Parathyroid adenoma (tissue), 2 donors: ENCODE data around the gene CD8B.

Experiments
- H2AFZ ChIP-seq: fragments of 300-600 bp; sonication (generic); one replicate; pipeline ENCODE4 v1.7.0; 2017; ENCODE audit warnings: antibody characterized with exemption, mild to moderate bottlenecking
- H3K27ac ChIP-seq: fragments of 300-600 bp; sonication (generic); one replicate; pipeline ENCODE4 v1.7.0; 2017
- H3K27me3 ChIP-seq: fragments of 300-600 bp; sonication (generic); one replicate; pipeline ENCODE4 v1.7.0; 2017; ENCODE audit warnings: low read length; ENCODE audit not compliant: control insufficient read depth, insufficient read depth
- H3K36me3 ChIP-seq: fragments of 300-600 bp; sonication (generic); one replicate; pipeline ENCODE4 v1.7.0; 2017; ENCODE audit warnings: low read length; ENCODE audit not compliant: control insufficient read depth, insufficient read depth
- H3K4me1 ChIP-seq: fragments of 300-600 bp; sonication (generic); one replicate; pipeline ENCODE4 v1.7.0; 2017; ENCODE audit warnings: control low read depth
- H3K4me2 ChIP-seq: fragments of 300-600 bp; sonication (generic); one replicate; pipeline ENCODE4 v1.7.0; 2017; ENCODE audit warnings: low read length
- H3K4me3 ChIP-seq: fragments of 300-600 bp; sonication (generic); one replicate; pipeline ENCODE4 v1.7.0; 2017; ENCODE audit warnings: low read depth, low read length
- H3K79me2 ChIP-seq: fragments of 300-600 bp; sonication (generic); one replicate; pipeline ENCODE4 v1.7.0; 2017; ENCODE audit warnings: control low read depth
- H3K9ac ChIP-seq: fragments of 300-600 bp; sonication (generic); one replicate; pipeline ENCODE4 v1.7.0; 2017; ENCODE audit warnings: mild to moderate bottlenecking
- H3K9me3 ChIP-seq: fragments of 300-600 bp; sonication (generic); one replicate; pipeline ENCODE4 v1.7.0; 2017; ENCODE audit warnings: low read length; ENCODE audit not compliant: control insufficient read depth
- CTCF ChIP-seq: fragments of 300-600 bp; sonication (generic); IDR thresholded peaks from one replicate; pipeline ENCODE4 v1.7.0; 2017; ENCODE audit warnings: antibody characterized with exemption, mild to moderate bottlenecking
- donor health status: primary hyperparathyroidism.

The CD8B gene

DNA sequence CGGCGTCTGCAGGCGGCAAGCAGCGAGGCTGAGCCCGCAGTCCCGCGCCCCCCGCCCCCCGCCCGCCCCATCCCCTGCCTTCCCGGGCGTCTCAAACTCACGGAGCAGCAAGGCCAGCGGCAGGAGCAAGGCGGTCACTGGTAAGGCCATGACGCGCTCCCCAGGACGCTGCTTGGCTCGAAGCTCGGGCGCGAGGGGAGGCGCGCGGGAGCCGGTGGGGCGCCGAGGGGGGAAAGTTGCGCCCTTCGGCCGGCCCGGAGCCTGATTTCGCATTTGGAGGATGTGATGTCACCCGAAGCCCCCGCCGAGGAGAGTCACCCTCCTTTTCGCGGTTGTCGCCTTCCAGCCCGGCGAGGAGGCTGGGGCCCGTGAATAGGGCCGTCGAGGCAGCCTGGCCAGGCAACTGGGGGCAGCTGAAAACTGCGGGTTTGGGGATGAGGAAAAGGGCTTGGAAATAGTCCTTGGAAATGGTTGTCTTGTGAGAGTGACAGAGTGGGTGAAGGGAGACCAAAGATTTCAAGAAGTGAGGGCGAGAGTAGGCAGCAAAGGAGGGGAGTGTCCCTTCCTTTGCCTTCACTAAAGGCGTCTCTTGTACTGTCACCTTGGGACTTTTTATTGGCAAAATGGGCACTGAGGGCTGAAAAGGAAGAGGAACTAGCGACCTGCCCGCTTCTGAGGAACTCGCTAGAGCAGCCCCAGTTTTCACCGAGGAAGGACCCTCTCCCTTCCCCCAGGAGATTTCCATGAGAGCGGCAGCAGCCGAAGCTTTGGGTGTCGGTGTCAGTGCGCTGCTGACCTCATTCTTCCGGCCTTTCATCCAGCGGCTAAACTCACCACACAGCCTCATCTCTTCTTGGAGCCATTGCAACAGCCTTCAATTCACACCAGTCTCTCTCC is 70.8 kb downstream of the CD8B start, which contains the start of gene CD8A:
TSS of gene CD8A (minus strand) at position 238 of the 897 bp plus-strand sequence. CDS start at position 150, 88 bp downstream.
- Histone ChIP-seq H3K79me2 (no peaks in the 10 kb centered on the region), H3K4me1 (no peaks in the 10 kb centered on the region), H3K9ac (no peak within 1 kb of the TSS), H2AFZ (peak within 1 kb of the TSS; percentile 67), H3K27me3 (peaks cover 5% of the 10 kb centered on the region), H3K36me3 (no peaks in the 10 kb centered on the region), H3K27ac (no peak within 1 kb of the TSS), H3K4me2 (peak within 1 kb of the TSS; percentile 37), H3K9me3 (no peaks in the 10 kb centered on the region), H3K4me3 (no peak within 1 kb of the TSS)
- no peak for TF ChIP-seq CTCF

DNA sequence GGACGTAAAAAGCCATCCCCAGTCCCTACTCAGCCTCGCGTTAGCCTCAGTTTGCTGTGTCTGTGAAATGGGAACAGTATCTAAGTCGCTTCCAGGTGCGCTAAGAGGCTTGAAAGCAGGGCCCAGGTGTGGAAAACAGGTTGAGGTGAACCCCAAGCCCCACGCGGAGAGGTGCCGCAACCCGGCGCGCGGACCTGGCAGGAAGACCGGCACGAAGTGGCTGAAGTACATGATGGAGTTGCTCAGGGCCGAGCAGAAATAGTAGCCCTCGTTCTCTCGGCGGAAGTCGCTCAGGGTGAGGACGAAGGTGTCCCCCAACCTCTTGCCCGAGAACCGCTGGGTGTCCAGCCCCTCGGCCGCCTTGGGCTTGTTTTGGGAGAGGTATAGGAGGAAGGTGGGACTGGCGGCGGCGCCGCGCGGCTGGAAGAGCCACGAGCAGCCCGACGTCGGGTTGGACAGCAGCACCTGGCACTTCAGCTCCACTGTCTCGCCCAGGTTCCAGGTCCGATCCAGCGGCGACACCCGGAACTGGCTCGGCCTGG is 71.5 kb downstream of the CD8B start:
- no peak overlapping the region for H3K4me3 ChIP-seq

GRCh38 chr2:86789687-86790133 is 72.0 kb downstream of the CD8B start:
- no peak overlapping the region for H3K27ac ChIP-seq
- H2AFZ ChIP-seq: no peak overlapping the region
- H3K4me3 ChIP-seq: no peak overlapping the region
- H3K36me3 ChIP-seq: no peaks in the 10 kb centered on the region
- H3K9me3 ChIP-seq: no peaks in the 10 kb centered on the region
- H3K27me3 ChIP-seq: peaks cover 5% of the 10 kb centered on the region
- no peak for TF ChIP-seq CTCF
- no peaks in the 10 kb centered on the region for H3K4me1 ChIP-seq
- H3K9ac ChIP-seq: no peak overlapping the region
- H3K4me2 ChIP-seq: peak overlapping the region; percentile 37
- no peaks in the 10 kb centered on the region for H3K79me2 ChIP-seq

More for the DNA sequence above, 71.5 kb downstream of the CD8B start:
- no peaks in the 10 kb centered on the region for H3K4me1 ChIP-seq
- H2AFZ ChIP-seq: peak overlapping the region; percentile 67
- H3K9me3 ChIP-seq: no peaks in the 10 kb centered on the region
- H3K79me2 ChIP-seq: no peaks in the 10 kb centered on the region
- H3K4me2 ChIP-seq: peak overlapping the region; percentile 37
- H3K36me3 ChIP-seq: no peaks in the 10 kb centered on the region
- no peak for TF ChIP-seq CTCF
- H3K27ac ChIP-seq: no peak overlapping the region
- no peak overlapping the region for H3K9ac ChIP-seq
- peaks cover 5% of the 10 kb centered on the region for H3K27me3 ChIP-seq

DNA sequence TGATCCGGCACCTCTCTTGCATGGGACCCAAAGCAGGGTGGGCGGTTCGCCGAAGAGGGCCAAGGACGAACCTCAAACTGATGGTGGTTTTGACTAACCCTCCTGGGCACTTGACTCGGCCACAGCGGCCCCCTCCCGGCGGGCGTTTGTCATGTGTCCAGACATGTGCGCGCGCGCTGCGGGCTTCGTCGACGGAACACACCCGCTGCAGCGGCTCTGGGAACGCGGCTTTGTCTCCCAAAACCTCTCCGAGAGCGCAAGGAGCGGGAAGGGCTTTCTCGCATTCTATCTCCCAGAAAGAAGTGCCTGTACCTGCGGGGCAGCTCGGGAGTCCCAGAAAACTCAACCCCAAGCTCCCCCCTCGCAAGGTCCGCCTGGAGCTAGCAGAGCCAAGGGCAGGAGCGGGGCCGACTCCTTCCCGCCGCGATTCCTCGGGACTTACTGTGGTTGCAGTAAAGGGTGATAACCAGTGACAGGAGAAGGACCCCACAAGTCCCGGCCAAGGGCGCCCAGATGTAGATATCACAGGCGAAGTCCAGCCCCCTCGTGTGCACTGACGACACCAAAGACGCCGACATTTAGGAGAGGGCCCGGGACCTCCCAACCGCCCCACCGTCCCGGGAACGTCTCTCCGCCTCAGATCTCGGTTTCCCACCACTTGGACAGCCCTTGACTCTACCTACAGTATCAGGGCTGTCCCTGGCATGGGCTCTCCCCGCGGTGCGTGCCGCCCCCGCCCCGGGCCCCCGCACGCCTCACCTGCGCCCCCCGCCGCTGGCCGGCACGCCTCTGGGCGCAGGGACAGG is 72.6 kb downstream of the CD8B start:
- Histone ChIP-seq H3K27me3 (peaks cover 5% of the 10 kb centered on the region), H3K4me2 (no peak overlapping the region), H3K27ac (no peak overlapping the region), H2AFZ (peak overlapping the region; percentile 67), H3K9ac (no peak overlapping the region), H3K79me2 (no peaks in the 10 kb centered on the region), H3K36me3 (no peaks in the 10 kb centered on the region), H3K4me1 (no peaks in the 10 kb centered on the region), H3K9me3 (no peaks in the 10 kb centered on the region), H3K4me3 (no peak overlapping the region)
- no peak for TF ChIP-seq CTCF
